Stomach smooth muscle (tissue), 2 donors: ENCODE measurements around the gene CFAP45.
A peak's percentile ranks its signal among the peaks of the same experiment; 100 is the strongest.

ENCODE experiments used
- H3K27ac ChIP-seq: one replicate; pipeline ENCODE4 v1.7.0; 2013; ENCODE audit warnings: mild to moderate bottlenecking, low read length, inconsistent platforms
- H3K27me3 ChIP-seq, 2 donors: one replicate each; pipeline ENCODE4 v1.7.0; 2013; ENCODE audit warnings: low read length in 2 of 2; ENCODE audit not compliant: insufficient read depth in 2 of 2, control insufficient read depth in 1 of 2
- H3K36me3 ChIP-seq, 2 donors: one replicate each; pipeline ENCODE4 v1.7.0; 2013; ENCODE audit warnings: low read length in 2 of 2; ENCODE audit not compliant: control insufficient read depth in 2 of 2, insufficient read depth in 2 of 2
- H3K4me1 ChIP-seq: one replicate; pipeline ENCODE4 v1.7.0; 2013; ENCODE audit warnings: low read length; ENCODE audit not compliant: control insufficient read depth, insufficient read depth
- H3K4me3 ChIP-seq, 2 donors: one replicate each; pipeline ENCODE4 v1.7.0; 2013; ENCODE audit warnings: low read length in 2 of 2
- H3K9ac ChIP-seq, 2 donors: one replicate each; pipeline ENCODE4 v1.7.0; 2013; ENCODE audit warnings: low read length in 2 of 2, mild to moderate bottlenecking in 1 of 2
- H3K9me3 ChIP-seq, 2 donors: one replicate each; pipeline ENCODE4 v1.7.0; 2013; ENCODE audit warnings: low read length in 2 of 2; ENCODE audit not compliant: control insufficient read depth in 2 of 2
- donor health status: healthy.
- donor health status: Pancreatic carcinoma.

Gene CFAP45

DNA sequence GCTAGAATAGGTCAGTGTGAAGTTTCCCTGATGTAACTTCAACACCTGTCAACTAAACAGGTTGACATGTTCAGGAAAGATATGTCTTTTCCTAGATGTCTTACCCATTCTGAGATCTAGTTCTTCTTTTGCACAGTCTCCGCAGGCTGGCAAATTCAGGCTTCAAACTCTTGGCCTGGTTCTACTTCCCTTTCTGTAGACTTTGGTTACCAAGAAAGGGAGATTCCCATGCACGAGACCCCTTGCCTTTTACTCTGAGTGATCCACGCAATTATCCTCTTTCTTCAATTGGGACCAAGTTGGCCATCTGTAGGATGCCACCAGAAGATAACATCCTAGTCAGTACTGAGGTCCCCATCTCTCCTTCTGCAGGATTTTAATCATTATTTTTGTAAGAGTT lies 2.0 kb downstream of the CFAP45 start:
- H3K9me3 ChIP-seq, result no peaks in the 10 kb centered on the region
- no peak overlapping the region for H3K9ac ChIP-seq

DNA sequence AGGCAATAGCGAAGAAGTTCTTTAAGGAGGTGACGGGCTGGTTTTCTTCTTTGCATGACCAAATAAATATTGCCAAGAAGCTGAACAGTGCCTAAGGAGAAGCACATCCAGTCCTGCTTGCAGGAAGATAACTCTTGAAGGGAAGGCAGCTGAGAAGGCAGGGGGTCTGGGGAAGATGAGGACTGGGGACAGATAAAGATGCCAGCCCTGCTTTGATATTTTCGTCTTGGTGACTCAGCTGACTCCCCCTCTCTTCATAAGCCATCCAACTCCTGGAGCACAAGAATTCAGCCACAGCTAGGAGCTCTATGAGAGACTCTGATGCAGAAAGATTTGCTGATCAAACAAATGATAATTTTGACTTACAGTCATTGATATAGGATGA lies 3.4 kb downstream of the CFAP45 start:
- H3K27ac ChIP-seq, result no peak overlapping the region
- no peaks in the 10 kb centered on the region for H3K27me3 ChIP-seq
- H3K9ac ChIP-seq, result no peak overlapping the region
- H3K4me1 ChIP-seq, result peaks cover 8% of the 10 kb centered on the region
- no peak overlapping the region for H3K4me3 ChIP-seq
- H3K36me3 ChIP-seq, result no peaks in the 10 kb centered on the region
- no peaks in the 10 kb centered on the region for H3K9me3 ChIP-seq

More for the DNA sequence above, 2.0 kb downstream of the CFAP45 start:
- no peak overlapping the region for H3K4me3 ChIP-seq
- H3K4me1 ChIP-seq, result peaks cover 8% of the 10 kb centered on the region
- H3K27ac ChIP-seq, result no peak overlapping the region
- no peaks in the 10 kb centered on the region for H3K27me3 ChIP-seq
- no peaks in the 10 kb centered on the region for H3K36me3 ChIP-seq

DNA sequence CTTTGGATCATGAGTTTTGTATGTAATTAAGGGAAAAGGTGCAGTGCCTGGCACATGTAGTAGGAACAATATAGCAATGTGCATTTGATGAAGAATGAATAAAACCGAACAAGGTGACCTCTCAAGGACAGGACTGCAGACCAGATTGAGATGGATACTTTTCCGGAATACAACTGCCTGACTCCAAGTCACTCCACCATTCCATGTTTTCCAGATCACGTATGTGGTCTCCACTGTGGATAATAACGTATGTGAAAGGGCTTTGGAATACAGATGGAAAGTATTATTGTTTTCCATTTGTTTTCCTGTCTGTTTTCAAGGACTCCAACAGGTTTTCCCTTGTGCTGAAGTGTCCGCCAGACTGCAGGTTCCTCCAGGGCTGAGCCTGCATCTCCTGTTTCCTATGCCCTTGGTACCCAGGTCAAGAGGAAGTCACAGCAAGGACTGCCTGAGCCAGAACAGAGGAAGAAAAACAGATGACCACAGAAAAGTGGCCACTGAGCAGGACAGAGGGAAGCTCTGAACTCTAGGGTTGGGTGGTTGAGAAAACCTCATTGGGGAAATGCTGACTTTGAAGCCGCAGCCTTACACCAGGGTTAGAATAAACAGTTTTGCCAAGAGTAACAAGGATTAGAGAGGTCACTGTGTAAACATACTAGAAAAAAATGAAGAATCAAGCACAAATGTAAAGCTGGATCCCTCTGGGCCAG lies 4.0 kb downstream of the CFAP45 start:
- Histone ChIP-seq H3K27ac (no peak overlapping the region), H3K27me3 (no peaks in the 10 kb centered on the region), H3K4me1 (peaks cover 8% of the 10 kb centered on the region), H3K9me3 (no peaks in the 10 kb centered on the region), H3K4me3 (no peak overlapping the region), H3K36me3 (no peaks in the 10 kb centered on the region), H3K9ac (no peak overlapping the region)

DNA sequence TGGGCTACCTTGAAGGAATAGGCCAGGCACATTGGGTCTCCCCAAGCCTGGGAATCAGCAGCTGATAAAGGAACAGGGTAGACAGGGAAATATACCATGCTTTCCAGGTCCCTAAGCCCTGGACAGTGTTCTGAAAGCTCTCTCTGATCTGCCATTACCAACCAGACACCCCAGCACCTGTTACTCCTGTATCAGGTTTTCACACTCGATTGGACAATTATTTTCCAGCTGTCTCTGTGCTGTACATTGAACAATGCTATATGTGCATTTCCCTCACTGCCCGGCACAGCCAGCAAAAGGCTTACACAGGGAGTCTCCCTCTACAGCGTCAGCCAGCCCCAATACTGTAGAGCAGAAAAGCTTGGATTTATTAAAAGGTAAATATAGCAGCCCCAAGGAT lies 4.7 kb downstream of the CFAP45 start:
- Histone ChIP-seq H3K36me3 (no peaks in the 10 kb centered on the region), H3K27me3 (no peaks in the 10 kb centered on the region), H3K4me1 (peaks cover 6% of the 10 kb centered on the region), H3K4me3 (no peak overlapping the region), H3K9me3 (no peaks in the 10 kb centered on the region), H3K9ac (no peak overlapping the region), H3K27ac (no peak overlapping the region)

DNA sequence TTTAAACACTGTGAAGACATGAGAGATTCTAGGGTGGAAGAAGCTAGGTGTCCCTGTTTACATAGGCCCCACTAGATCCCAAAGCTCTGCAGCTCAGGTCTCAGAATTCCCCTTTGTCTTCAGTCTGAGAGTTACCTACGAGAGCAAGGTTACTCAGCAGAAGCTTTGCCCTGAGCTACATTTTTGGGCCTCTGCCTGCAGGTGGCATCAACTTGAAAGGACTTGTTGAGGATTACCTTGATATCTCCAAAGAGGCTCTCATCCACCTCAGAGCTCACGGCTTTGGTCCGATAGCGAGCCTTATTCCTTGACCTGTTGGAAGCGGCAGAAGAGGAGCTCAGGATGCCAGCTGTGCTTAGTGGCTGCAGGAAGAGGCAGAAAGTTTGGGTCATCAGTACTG lies 7.0 kb downstream of the CFAP45 start:
- H3K36me3 ChIP-seq, result no peaks in the 10 kb centered on the region

DNA sequence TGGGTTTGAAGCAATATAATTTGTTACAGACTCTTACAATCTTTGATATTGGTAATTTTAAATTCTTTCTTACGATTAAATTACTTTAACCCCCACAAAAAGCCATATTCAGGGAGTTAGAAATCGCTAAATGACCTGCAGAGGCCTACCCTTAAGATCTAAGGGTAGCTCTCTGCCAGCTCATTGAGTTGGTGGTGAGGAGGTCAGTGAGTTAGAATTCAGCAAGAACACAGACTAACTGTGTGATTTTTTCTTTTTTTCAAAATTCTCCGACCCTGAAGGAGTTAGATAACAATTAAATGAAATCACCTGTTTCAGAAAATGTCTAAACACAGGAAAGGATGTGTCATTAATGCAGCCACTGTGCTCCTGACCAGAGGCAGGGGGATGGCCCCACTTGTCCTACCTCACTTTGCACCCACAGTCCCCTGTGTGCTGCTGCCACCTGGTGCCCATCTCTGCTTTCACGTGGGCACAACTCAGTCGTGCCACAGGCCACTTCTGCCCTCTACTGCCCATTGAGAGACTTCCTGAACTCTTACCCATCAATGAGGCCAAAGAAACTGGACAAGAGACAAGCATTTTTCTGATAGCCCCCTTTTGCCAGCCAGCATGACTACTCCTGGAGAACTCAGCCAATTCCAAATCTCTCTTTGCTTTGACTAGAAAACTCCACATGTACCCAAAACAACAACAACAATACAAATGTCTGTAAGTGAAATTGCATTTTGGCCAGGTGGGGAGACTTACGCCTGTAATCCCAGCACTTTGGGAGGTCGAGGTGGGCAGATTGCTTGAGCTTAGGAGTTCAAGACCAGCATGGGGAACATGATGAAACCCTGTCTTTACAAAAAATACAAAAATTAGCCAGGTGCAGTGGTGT lies 8.4 kb downstream of the CFAP45 start:
- H3K4me3 ChIP-seq, result no peak overlapping the region
- no peaks in the 10 kb centered on the region for H3K36me3 ChIP-seq
- no peak overlapping the region for H3K9ac ChIP-seq
- no peaks in the 10 kb centered on the region for H3K9me3 ChIP-seq
- H3K27me3 ChIP-seq, result no peaks in the 10 kb centered on the region
- peaks cover 4% of the 10 kb centered on the region for H3K4me1 ChIP-seq
- H3K27ac ChIP-seq, result no peak overlapping the region

More for the DNA sequence above, 7.0 kb downstream of the CFAP45 start:
- H3K9ac ChIP-seq, result no peak overlapping the region
- H3K9me3 ChIP-seq, result no peaks in the 10 kb centered on the region
- H3K4me3 ChIP-seq, result no peak overlapping the region
- no peak overlapping the region for H3K27ac ChIP-seq
- no peaks in the 10 kb centered on the region for H3K27me3 ChIP-seq
- peaks cover 4% of the 10 kb centered on the region for H3K4me1 ChIP-seq

DNA sequence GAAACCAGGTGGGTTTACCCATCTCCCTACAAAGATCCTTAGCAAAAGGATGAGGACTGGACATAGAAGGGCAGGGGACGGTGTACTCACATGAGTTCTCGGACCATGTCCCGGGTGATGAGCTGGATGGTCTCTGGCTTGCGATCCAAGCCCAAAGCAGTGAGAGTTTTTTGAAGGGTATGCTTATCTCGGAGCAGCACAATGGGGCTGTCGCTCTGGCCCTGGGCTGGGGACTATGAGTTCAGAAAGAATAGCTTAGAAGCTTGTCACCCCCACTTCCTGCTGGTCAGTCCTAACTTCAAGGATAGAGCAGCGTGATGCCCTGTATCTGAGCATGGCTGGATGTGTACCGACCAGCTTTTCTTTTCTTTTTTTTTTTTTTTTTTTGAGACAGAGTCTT lies 9.6 kb downstream of the CFAP45 start:
- Histone ChIP-seq H3K4me3 (no peak overlapping the region), H3K4me1 (peaks cover 4% of the 10 kb centered on the region), H3K36me3 (no peaks in the 10 kb centered on the region), H3K27me3 (no peaks in the 10 kb centered on the region), H3K9ac (no peak overlapping the region), H3K9me3 (no peaks in the 10 kb centered on the region), H3K27ac (no peak overlapping the region)

DNA sequence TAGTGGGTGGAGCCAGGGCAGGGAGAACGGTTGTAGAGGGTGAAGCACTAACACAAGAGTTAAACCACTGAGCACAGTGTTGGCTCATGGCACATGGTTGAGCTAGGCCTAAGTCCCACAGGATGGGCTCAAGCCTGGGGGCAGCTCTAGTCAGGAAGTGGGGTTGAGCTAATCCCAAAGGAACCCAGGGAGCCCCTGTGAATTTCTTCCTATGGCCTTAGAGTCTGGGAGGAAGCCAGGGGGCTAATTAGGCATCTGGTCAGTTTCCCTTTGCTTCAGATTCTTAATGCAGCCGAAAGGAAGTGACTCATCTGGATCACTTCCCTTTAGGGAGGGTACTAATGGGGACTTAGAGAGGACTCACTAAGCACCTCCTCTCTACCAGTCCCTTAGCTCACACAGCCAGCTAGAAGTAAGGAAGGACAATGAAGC lies 10.1 kb downstream of the CFAP45 start:
- no peak overlapping the region for H3K4me3 ChIP-seq
- no peak overlapping the region for H3K9ac ChIP-seq

DNA sequence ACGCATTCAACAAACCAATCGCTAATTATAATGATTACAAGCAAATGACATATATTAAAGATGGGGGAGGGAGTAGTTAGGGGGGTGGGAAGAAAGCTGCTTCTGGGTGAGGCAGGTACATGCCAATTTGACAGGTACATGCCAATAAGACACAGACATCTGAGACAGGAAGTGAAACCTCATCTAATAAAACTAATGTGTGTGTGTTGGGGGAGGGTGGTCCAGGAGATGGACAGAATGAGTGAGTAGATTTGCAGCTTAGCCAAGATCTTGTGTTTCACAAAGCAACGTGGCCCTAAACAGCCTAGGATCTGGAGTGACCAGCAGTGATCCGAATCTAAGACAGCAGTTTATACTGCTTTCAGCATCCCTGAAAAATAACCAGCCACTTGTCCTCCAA lies 10.8 kb downstream of the CFAP45 start:
- no peaks in the 10 kb centered on the region for H3K36me3 ChIP-seq
- H3K9me3 ChIP-seq, result no peaks in the 10 kb centered on the region
- no peak overlapping the region for H3K4me3 ChIP-seq
- no peaks in the 10 kb centered on the region for H3K27me3 ChIP-seq
- peaks cover 4% of the 10 kb centered on the region for H3K4me1 ChIP-seq
- H3K27ac ChIP-seq, result no peak overlapping the region
- no peak overlapping the region for H3K9ac ChIP-seq

More for the DNA sequence above, 10.1 kb downstream of the CFAP45 start:
- H3K9me3 ChIP-seq, result no peaks in the 10 kb centered on the region
- peak overlapping the region; percentile 24 for H3K27ac ChIP-seq
- peaks cover 4% of the 10 kb centered on the region for H3K4me1 ChIP-seq
- H3K27me3 ChIP-seq, result no peaks in the 10 kb centered on the region
- H3K36me3 ChIP-seq, result no peaks in the 10 kb centered on the region

DNA sequence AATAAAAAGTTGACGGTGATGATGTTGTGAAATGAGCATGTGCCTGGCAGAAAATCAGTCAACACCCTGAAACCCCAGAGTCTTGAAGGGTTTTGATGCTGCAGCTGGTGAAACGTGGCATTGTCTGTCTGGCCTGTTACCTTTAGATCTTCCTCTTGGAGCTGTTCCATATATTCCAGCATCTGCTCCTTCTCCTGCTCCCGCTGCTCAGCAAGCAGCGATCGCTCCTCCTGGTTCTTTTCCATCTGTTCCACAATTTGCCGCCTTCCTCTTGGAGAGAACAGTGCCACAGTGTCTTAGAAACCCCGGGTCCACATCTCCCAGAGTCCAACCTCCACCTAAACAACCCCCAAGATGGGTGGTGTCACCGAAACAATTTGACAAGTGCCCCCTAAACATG lies 15.7 kb downstream of the CFAP45 start:
- H3K9ac ChIP-seq, result no peak overlapping the region
- no peaks in the 10 kb centered on the region for H3K36me3 ChIP-seq
- no peak overlapping the region for H3K4me3 ChIP-seq
- H3K4me1 ChIP-seq, result peaks cover 2% of the 10 kb centered on the region
- H3K27me3 ChIP-seq, result no peaks in the 10 kb centered on the region
- no peaks in the 10 kb centered on the region for H3K9me3 ChIP-seq
- no peak overlapping the region for H3K27ac ChIP-seq

DNA sequence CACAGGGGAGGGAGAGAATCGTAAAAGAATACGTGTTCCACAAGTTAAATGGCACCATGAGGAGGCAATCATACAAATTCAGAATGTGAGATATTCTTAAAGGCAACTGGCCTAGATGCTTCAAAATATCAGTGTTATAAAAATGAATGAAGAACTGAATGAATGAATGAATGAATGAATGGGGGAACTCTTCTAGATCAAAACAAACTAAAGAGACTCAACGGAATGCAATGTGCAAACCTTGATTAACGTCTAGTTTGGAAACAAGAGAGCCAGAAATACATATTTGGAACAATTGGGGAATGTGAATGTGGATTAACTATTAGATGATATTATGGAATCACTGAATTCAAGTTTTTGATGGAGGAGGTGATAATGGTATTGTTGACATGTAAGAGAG lies 16.8 kb downstream of the CFAP45 start:
- H3K9ac ChIP-seq, result no peak overlapping the region
- H3K27ac ChIP-seq, result no peak overlapping the region
- peaks cover 2% of the 10 kb centered on the region for H3K4me1 ChIP-seq
- H3K4me3 ChIP-seq, result no peak overlapping the region
- H3K9me3 ChIP-seq, result no peaks in the 10 kb centered on the region
- H3K36me3 ChIP-seq, result no peaks in the 10 kb centered on the region
- no peaks in the 10 kb centered on the region for H3K27me3 ChIP-seq
